ENCODE data around the gene MTA1.

MTA1 gene

GRCh38 chr14:105446971-105447370 lies 27.3 kb downstream of the MTA1 start:
- no peak for DNase-seq

GRCh38 chr14:105447651-105448640 lies 28.3 kb downstream of the MTA1 start:
- no peak for DNase-seq

- peak; percentile 77 for DNase-seq
Observed at GRCh38 chr14:105448706-105449111, 29.1 kb downstream of the MTA1 start.

- DNase-seq = no peak
Observed at GRCh38 chr14:105449276-105450122, 29.9 kb downstream of the MTA1 start.

GRCh38 chr14:105450123-105450505 lies 30.5 kb downstream of the MTA1 start:
- DNase-seq = no peak

GRCh38 chr14:105450864-105451720 lies 31.5 kb downstream of the MTA1 start:
- DNase-seq = no peak

- no peak for DNase-seq
Observed at GRCh38 chr14:105452963-105453362, 33.3 kb downstream of the MTA1 start.

- DNase-seq = no peak
Observed at GRCh38 chr14:105453847-105454246, 34.2 kb downstream of the MTA1 start.

GRCh38 chr14:105455086-105455640 lies 35.5 kb downstream of the MTA1 start:
- no peak for DNase-seq

GRCh38 chr14:105455766-105456660 lies 36.4 kb downstream of the MTA1 start:
- DNase-seq = no peak

- no peak for DNase-seq
Observed at GRCh38 chr14:105456736-105457617, 37.4 kb downstream of the MTA1 start.

GRCh38 chr14:105458010-105458409 lies 38.4 kb downstream of the MTA1 start:
- DNase-seq = no peak

GRCh38 chr14:105458571-105458970 lies 38.9 kb downstream of the MTA1 start:
- DNase-seq = no peak

GRCh38 chr14:105460116-105460515 lies 40.5 kb downstream of the MTA1 start:
- no peak for DNase-seq

- no peak for DNase-seq
Observed at GRCh38 chr14:105460616-105461015, 41.0 kb downstream of the MTA1 start.

GRCh38 chr14:105461903-105462302 lies 42.3 kb downstream of the MTA1 start:
- DNase-seq = no peak

- DNase-seq = no peak
Observed at GRCh38 chr14:105464501-105464900, 44.9 kb downstream of the MTA1 start.

- DNase-seq = no peak
Observed at GRCh38 chr14:105465209-105466031, 45.8 kb downstream of the MTA1 start.

GRCh38 chr14:105466531-105467248 lies 47.1 kb downstream of the MTA1 start:
- no peak for DNase-seq
